Astrocyte (in vitro differentiated cells and primary cell): Measurements from ENCODE around the gene IMMP2L.

Experiments used
- EZH2 ChIP-seq: IDR thresholded peaks from 2 replicates; pipeline ENCODE4 v1.6.1; 2012; ENCODE audit warnings: mild to moderate bottlenecking, low read length, inconsistent platforms; ENCODE audit not compliant: insufficient read depth
- TF ChIP-seq, protein P1 (sequence below): IDR thresholded peaks from 2 replicates; pipeline ENCODE4 v1.5.1; 2011; ENCODE audit warnings: low read depth, mild to moderate bottlenecking, inconsistent platforms, low read length, moderate library complexity; ENCODE audit not compliant: insufficient read depth

DNA sequence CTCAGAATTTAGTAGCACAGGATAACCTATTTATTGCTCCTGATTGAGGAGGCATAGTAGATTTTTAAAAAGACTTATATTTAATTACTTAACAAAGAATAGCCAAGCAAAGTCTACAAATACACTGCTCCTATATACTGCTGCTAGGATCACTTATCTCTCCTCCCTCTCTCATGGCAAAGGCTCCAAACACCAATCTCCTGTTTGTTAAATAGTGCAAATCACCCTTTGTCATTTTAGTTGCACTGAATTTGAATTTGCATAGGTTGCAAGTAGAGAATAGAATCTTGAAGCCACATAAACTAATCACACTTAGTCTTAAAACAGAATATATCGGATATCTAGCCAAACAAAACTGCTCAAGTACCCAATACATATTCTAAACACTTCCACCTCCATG, 690.4 kb downstream of the IMMP2L start:
- TF ChIP-seq, protein P1, sequence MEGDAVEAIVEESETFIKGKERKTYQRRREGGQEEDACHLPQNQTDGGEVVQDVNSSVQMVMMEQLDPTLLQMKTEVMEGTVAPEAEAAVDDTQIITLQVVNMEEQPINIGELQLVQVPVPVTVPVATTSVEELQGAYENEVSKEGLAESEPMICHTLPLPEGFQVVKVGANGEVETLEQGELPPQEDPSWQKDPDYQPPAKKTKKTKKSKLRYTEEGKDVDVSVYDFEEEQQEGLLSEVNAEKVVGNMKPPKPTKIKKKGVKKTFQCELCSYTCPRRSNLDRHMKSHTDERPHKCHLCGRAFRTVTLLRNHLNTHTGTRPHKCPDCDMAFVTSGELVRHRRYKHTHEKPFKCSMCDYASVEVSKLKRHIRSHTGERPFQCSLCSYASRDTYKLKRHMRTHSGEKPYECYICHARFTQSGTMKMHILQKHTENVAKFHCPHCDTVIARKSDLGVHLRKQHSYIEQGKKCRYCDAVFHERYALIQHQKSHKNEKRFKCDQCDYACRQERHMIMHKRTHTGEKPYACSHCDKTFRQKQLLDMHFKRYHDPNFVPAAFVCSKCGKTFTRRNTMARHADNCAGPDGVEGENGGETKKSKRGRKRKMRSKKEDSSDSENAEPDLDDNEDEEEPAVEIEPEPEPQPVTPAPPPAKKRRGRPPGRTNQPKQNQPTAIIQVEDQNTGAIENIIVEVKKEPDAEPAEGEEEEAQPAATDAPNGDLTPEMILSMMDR, result no peak
- TF ChIP-seq EZH2, result no peak
